SJCRH30 (cell line): Measurements from ENCODE around the gene LASP1NB.
A peak's percentile ranks its signal among the peaks of the same experiment; 100 is the strongest.

ENCODE experiments used
- DNase-seq, 2 experiments: peaks; one replicate each; pipeline ENCODE4 v3.0.0-alpha.2; 2015 to 2020
- H3K27ac ChIP-seq: fragments of 250-450 bp; sonication (Bioruptor Pico); 2 replicates; pipeline ENCODE4 v1.5.1; 2020; ENCODE audit warnings: mild to moderate bottlenecking, moderate library complexity
- H3K27me3 ChIP-seq: fragments of 250-450 bp; sonication (Bioruptor Pico); 2 replicates; pipeline ENCODE4 v1.5.1; 2020; ENCODE audit warnings: mild to moderate bottlenecking, moderate library complexity
- H3K36me3 ChIP-seq: fragments of 250-450 bp; sonication (Bioruptor Pico); 2 replicates; pipeline ENCODE4 v1.5.1; 2020; ENCODE audit warnings: mild to moderate bottlenecking, moderate library complexity
- H3K4me1 ChIP-seq: fragments of 250-450 bp; sonication (Bioruptor Pico); 2 replicates; pipeline ENCODE4 v1.5.1; 2020; ENCODE audit warnings: mild to moderate bottlenecking, moderate library complexity
- H3K4me3 ChIP-seq: fragments of 250-450 bp; sonication (Bioruptor Pico); 2 replicates; pipeline ENCODE4 v1.5.1; 2020; ENCODE audit warnings: mild to moderate bottlenecking, moderate library complexity
- H3K9me3 ChIP-seq: fragments of 250-450 bp; sonication (Bioruptor Pico); replicated peaks from 2 replicates; pipeline ENCODE4 v1.5.1; 2020; ENCODE audit warnings: mild to moderate bottlenecking, moderate library complexity

The LASP1NB gene

DNA sequence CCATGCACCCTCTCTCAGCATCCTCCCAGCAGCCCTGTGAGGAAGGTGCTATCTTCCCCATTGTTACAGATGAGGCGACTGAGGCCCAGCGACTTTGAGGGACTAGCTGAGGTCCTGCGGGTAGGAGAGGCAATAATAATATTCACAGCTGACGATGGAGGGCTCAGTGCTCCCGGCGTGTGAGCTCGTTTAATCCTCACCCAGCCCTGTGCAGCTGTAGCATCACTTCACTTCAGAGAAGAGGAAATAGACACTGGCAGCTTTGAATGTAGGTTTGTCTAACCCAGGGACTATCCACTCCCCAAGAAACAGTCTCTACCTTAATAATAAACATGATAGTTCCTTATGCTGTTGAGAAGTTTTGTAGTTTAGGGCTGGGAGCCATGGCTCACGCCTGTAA is 34.0 kb upstream of the LASP1NB start:
- peaks cover 11% of the 10 kb centered on the region for H3K4me1 ChIP-seq
- no peak overlapping the region for H3K27ac ChIP-seq
- H3K4me3 ChIP-seq: no peak overlapping the region
- DNase-seq: no peak
- H3K9me3 ChIP-seq: no peaks in the 10 kb centered on the region
- H3K36me3 ChIP-seq: peaks cover 5% of the 10 kb centered on the region; the same call in 1 of the 2 replicates
- H3K27me3 ChIP-seq: no peaks in the 10 kb centered on the region

DNA sequence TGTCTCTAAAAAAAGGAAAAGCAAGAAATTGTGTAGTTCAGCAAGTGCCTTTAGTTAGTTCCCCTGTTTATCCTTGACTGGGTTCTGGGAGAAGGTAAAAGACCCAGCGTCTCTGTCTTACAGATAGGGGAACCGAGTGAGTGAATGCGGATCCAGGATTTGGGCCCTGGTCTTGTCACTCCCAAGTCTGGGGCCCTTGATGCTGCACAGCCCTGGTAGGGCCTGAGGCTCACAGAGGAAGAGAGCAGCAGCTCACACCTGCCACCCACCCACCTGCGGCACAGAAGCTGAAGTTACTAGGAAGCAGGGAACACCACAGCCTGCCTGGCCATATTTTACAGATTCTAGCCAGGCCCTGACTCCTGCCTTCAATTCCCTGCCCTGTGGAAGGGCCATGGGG is 33.3 kb upstream of the LASP1NB start:
- H3K36me3 ChIP-seq: peaks cover 5% of the 10 kb centered on the region; the same call in 1 of the 2 replicates
- no peak for DNase-seq
- no peaks in the 10 kb centered on the region for H3K27me3 ChIP-seq
- H3K9me3 ChIP-seq: no peaks in the 10 kb centered on the region
- peaks cover 16% of the 10 kb centered on the region for H3K4me1 ChIP-seq
- H3K27ac ChIP-seq: no peak overlapping the region
- no peak overlapping the region for H3K4me3 ChIP-seq

DNA sequence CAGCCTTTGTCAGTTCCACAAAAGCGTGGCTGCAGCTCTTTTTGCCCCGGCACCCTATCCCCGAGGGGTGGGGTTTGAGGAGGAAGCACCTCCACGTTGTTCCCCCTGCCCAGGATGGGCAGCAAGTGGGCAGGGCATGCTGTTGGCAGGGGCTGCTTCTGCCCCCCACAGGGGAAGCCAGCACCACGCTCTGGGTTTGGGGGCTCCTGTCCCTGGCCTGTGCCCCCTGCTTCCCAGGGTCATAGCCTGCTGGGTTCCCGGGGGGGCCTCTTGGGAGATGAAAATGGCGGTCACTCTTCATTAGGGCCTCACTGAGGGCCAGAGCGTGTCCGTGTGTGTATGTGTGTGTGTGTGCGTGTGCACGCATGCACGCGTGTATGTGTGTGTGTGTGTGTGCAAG is 32.8 kb upstream of the LASP1NB start:
- Histone ChIP-seq H3K4me1 (peaks cover 21% of the 10 kb centered on the region), H3K36me3 (peaks cover 5% of the 10 kb centered on the region; the same call in 1 of the 2 replicates), H3K27ac (no peak overlapping the region), H3K9me3 (no peaks in the 10 kb centered on the region), H3K4me3 (no peak overlapping the region), H3K27me3 (no peaks in the 10 kb centered on the region)
- no peak for DNase-seq

DNA sequence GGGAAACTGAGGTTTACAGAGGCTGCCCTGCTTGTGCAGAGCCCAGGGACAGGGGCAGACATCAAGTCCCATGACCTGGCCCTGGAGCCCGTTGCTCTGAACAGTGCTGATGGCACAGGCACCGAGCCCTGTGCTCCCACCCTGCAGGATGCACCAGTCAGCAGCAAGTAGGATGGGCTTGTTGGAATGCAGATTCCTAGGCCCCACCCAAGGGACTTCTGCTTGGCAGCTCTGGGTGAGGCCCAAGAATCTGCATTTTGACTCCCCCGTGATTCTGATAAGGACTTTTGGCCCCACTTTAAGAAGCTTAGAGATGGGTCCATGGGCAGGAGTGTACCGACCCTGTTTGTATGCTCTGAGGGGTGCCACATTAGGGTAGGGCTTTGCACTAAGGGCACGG is 32.3 kb upstream of the LASP1NB start:
- Histone ChIP-seq H3K4me1 (peaks cover 24% of the 10 kb centered on the region), H3K36me3 (peaks cover 5% of the 10 kb centered on the region; the same call in 1 of the 2 replicates), H3K9me3 (no peaks in the 10 kb centered on the region), H3K27ac (no peak overlapping the region), H3K27me3 (no peaks in the 10 kb centered on the region), H3K4me3 (no peak overlapping the region)
- no peak for DNase-seq

DNA sequence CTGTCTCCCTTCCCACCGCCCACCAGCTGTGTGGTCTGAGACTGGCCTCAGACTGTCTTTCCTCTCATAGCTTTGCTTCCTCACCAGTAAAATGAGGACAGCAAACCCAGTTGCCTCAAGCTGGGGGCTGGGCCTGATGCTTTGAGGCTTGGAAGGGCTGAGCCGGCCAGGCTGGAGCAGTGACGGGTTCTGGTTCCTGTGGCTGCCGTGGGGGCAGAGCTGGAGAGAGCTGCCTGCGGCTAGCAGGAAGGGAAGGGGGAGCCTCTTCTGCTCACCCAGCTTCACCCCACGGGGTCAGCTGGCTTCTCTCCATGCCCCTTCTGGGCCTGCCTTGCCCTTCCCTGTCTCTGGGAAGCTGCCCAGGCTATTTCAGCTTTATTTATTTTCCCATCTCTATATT is 31.8 kb upstream of the LASP1NB start:
- no peaks in the 10 kb centered on the region for H3K27me3 ChIP-seq
- no peaks in the 10 kb centered on the region for H3K9me3 ChIP-seq
- DNase-seq: peak in 1 of 2 experiments; percentile 20
- H3K27ac ChIP-seq: peak overlapping the region; percentile 17; the same call in 1 of the 2 replicates
- H3K4me3 ChIP-seq: no peak overlapping the region
- peaks cover 5% of the 10 kb centered on the region; the same call in 1 of the 2 replicates for H3K36me3 ChIP-seq
- peaks cover 24% of the 10 kb centered on the region for H3K4me1 ChIP-seq

DNA sequence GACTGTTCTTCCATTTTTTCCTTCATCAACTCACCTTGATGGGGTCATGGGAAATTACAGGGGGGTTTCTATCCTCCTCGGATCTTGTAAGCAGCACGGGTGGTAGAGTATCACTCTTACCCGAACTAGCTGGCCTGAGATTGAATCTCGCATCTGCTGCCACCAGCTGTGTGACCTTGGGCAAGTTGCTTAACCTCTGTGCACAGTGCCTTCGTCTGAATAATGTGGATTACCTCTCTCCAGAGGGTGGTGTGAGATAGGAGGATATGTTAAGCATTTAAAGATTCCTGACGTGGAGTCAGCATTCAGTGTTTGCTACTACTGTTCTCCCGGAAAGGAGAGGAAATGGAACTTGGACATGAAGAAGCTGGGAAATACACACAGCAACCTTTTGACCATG is 31.1 kb upstream of the LASP1NB start:
- H3K27ac ChIP-seq: no peak overlapping the region; the same call in 1 of the 2 replicates
- no peaks in the 10 kb centered on the region for H3K27me3 ChIP-seq
- H3K36me3 ChIP-seq: peaks cover 3% of the 10 kb centered on the region; the same call in 1 of the 2 replicates
- H3K4me3 ChIP-seq: no peak overlapping the region
- H3K9me3 ChIP-seq: no peaks in the 10 kb centered on the region
- peaks cover 24% of the 10 kb centered on the region for H3K4me1 ChIP-seq
- DNase-seq: no peak

DNA sequence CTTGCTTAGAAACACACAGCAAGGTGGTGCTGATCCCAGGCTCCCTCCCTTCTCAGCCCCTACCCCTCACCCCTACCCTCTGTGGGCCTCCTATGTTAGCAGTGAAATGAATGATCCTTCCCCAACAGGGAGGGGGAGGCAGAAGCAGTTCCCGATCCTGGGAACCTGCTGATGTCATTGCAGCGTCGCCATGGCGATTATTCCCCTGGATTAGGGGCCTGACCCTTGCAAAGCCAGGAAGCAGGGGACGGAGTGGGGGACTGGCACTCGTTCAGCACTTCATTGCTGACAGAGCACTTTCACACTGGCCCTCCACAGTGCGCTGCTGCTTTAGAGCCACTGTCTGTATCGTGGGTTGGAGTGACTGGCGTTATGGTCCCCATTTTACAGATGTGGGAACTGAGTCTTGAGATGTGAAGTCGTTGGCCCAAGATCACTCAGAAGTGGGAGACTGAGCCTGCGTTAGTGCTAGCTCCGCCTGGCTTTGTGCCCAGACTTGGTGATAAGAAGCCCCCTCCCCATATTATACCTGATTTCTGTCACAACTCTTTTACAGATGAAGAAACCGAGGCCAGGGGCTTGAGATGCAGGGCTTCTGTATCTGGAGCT is 29.0 kb upstream of the LASP1NB start:
- H3K36me3 ChIP-seq: peaks cover 5% of the 10 kb centered on the region; the same call in 1 of the 2 replicates
- no peak overlapping the region for H3K4me3 ChIP-seq
- DNase-seq: peak; percentile 62 to 73
- H3K9me3 ChIP-seq: no peaks in the 10 kb centered on the region
- H3K27me3 ChIP-seq: no peaks in the 10 kb centered on the region
- peak overlapping the region; percentile 53 for H3K27ac ChIP-seq
- peaks cover 24% of the 10 kb centered on the region for H3K4me1 ChIP-seq

DNA sequence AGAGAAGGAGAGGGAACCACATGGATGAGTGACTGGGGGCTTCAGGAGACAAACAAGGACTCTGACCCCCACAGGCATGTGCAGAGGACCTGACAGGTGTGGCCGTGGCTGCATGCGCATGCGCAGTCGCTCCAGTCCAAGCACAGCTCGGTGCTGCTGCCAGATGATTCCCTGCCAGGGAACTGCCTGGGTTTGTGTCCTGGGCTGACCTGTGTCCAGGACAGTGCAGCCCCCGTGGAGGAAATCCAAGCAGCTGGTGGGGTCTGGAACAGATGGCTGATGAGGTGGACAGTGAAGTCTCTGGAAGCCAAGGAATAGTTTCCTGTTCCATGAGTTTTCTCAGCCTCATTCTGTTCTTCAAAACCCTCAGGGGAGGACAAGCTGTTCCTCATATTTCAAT is 28.2 kb upstream of the LASP1NB start:
- Histone ChIP-seq H3K36me3 (peaks cover 5% of the 10 kb centered on the region; the same call in 1 of the 2 replicates), H3K27ac (peak overlapping the region; percentile 53), H3K9me3 (no peaks in the 10 kb centered on the region), H3K27me3 (no peaks in the 10 kb centered on the region), H3K4me3 (no peak overlapping the region), H3K4me1 (peaks cover 24% of the 10 kb centered on the region)
- peak; percentile 53 to 57 for DNase-seq

DNA sequence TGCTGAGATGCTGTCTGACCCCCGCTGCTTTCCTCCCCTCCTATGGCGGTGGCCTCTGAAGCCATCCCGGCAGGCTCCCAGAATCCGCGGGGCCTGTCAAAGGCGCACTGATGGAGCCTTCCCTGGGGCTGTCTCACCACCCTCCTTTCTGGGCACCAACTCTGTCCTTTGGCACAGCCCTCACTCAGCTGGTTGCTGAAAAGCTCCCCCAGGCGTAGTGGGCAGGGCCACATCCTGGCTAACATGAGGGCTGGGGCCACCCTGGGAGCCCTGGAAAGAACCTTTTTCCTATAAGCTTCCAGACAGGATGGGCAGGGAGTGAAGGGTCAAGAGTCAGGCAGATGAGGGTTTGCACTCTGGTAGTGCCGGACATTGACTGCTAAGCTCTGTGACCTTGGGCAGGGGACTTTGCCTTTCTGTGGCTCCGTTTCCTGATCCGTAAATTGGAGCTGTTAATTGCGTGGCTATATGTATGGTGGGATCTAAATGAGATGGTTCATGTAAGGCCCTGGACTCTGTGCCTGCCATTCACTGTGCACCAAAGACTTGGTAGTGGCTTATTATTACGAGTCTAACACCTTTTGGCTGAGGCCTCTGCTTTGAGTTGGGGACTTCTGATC is 27.6 kb upstream of the LASP1NB start:
- peaks cover 3% of the 10 kb centered on the region; the same call in 1 of the 2 replicates for H3K36me3 ChIP-seq
- H3K27me3 ChIP-seq: no peaks in the 10 kb centered on the region
- no peak for DNase-seq
- H3K9me3 ChIP-seq: no peaks in the 10 kb centered on the region
- peak overlapping the region; percentile 53 for H3K27ac ChIP-seq
- peaks cover 24% of the 10 kb centered on the region for H3K4me1 ChIP-seq
- H3K4me3 ChIP-seq: no peak overlapping the region

DNA sequence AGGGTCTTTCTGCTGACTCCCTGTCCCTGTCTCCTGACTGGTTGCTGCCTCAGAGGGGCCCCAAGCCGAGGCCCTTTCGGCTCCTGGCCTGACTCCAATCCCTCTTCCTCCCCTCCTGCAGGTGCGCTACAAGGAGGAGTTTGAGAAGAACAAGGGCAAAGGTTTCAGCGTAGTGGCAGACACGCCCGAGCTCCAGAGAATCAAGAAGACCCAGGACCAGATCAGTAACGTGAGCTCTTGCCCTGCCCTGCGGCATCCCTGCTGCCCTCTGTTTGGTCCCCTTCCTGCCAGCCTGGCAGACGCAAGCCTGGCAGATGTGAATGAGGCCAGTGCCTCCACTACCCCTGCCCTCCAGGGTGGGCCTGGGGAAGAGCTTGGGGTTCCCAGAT is 27.1 kb upstream of the LASP1NB start:
- Histone ChIP-seq H3K9me3 (no peaks in the 10 kb centered on the region), H3K4me1 (peaks cover 24% of the 10 kb centered on the region), H3K27me3 (no peaks in the 10 kb centered on the region), H3K36me3 (peaks cover 3% of the 10 kb centered on the region; the same call in 1 of the 2 replicates), H3K4me3 (no peak overlapping the region), H3K27ac (no peak overlapping the region)
- no peak for DNase-seq

DNA sequence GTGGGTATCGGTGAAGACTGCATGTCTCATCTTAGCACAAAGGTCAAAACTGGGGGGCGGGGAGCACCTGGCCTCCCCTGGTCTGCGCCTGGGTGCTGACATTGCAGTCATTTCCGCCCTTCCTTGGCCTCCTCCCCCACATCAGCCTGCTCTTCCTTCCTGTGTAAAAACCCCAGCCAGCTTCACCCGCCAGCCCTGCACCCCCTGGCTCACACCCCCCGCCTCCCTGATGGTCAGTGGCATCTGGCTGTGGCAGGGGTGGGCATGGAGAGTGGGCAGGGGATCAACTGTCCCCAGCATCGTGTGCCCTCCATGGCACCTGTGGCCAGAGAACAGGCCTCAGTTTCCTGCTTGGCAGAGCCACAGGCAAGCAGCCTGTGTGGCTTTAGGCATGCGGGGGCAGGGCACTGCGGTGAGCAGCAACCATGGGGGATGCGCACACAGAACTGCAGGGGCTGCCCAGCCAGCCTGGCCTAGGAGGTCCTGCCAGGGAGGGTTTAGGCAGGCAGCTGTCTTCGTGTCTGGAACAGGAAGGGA is 26.5 kb upstream of the LASP1NB start:
- Histone ChIP-seq H3K4me1 (peaks cover 24% of the 10 kb centered on the region), H3K9me3 (no peaks in the 10 kb centered on the region), H3K27ac (no peak overlapping the region), H3K27me3 (no peaks in the 10 kb centered on the region), H3K36me3 (peaks cover 9% of the 10 kb centered on the region), H3K4me3 (no peak overlapping the region)
- no peak for DNase-seq

DNA sequence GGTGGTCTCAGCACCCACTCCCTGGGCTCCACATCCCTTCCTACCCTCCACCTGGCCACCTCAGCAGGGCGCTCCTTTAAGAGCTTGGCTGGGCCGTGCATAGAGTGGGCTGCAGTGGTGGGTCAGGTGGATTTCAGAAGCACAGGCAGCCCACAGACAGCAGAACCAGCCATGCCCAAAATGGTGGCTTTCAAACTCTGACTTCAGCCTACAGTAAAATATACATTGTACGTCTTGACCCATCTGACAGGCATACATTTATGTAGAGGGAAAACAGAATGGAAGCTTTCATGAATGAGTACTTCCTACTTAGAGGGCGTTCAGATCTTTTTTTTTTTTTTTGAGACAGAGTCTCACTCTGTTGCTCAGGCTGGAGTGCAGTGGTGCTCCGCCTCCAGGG is 26.0 kb upstream of the LASP1NB start:
- Histone ChIP-seq H3K4me3 (no peak overlapping the region), H3K27me3 (no peaks in the 10 kb centered on the region), H3K27ac (no peak overlapping the region), H3K9me3 (no peaks in the 10 kb centered on the region), H3K36me3 (peaks cover 11% of the 10 kb centered on the region), H3K4me1 (peaks cover 19% of the 10 kb centered on the region)
- no peak for DNase-seq

DNA sequence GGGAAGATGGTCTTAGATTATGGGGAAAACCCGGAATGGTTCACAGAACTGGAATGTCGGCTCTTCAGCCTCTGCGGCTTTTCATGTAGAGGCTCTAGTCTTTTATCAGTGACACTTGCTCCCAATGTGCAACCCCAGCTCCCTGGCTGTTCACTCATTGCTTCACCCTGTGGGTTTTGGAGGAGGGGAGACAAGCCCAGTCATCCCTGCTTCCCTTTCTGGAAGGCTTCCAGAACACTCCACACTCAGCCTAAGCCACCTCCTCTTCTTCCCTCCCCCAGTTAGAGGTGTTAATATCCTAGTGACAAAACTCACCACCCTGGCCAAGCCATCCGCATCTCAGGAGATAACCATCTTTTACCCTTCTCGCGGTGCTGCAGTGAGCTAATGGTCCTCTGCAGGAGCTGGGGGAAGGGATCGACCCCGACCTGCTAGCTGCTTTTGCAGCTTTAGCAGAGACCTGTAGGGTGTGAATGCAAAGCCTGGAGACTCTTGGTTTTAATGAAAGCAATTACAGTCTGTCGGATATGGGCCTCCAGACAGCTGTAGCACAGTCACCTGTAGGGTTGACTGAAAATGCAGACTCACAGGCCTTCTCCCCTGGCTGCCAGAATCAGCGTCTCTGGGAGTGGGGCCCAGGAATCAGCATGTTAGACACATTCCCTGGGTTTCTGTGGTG is 24.3 kb upstream of the LASP1NB start:
- Histone ChIP-seq H3K4me3 (no peak overlapping the region), H3K27me3 (no peaks in the 10 kb centered on the region), H3K27ac (no peak overlapping the region), H3K9me3 (no peaks in the 10 kb centered on the region), H3K36me3 (peaks cover 17% of the 10 kb centered on the region), H3K4me1 (peaks cover 18% of the 10 kb centered on the region)
- no peak for DNase-seq

DNA sequence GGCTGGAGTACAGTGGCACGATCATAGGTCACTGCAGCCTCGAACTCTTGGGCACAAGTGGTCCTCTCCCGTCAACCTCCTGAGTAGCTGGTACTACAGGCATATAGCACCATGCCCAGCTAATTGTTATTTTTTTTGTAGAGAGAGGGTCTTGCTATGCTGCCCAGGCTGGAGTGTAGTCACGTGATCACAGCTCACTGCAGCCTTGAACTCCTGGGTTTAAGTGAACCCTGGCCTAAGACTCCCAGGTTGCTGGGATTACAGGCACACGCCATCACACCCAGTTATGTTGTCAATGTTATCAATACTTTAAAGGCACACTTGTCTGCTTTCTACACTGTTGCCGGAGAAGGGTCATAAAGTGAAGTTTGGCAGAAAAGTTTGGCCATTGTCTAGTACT is 22.0 kb upstream of the LASP1NB start:
- peaks cover 17% of the 10 kb centered on the region for H3K36me3 ChIP-seq

DNA sequence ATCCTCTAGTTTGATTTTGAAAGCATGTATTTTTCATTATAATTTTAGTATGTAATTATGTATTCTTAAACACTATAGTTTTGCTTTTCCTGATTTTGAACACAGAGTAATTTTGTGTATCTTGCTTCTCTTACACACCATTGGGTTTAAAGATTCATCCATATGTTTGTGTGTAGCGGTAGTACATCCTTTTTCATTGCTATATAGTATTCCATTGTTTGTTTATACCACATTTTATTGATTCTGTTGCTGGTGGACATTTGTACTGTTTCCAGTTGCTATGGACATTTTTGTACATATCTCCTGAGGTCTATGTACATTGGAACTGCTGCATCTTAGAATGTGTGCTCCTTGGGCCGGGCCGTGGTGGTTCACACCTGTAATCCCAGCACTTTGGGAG is 20.5 kb upstream of the LASP1NB start:
- H3K27ac ChIP-seq: no peak overlapping the region
- no peaks in the 10 kb centered on the region for H3K9me3 ChIP-seq
- no peaks in the 10 kb centered on the region for H3K27me3 ChIP-seq
- no peak overlapping the region for H3K4me3 ChIP-seq
- peaks cover 15% of the 10 kb centered on the region for H3K36me3 ChIP-seq
- H3K4me1 ChIP-seq: no peaks in the 10 kb centered on the region
- no peak for DNase-seq

More for the DNA sequence above, 22.0 kb upstream of the LASP1NB start:
- no peak for DNase-seq
- no peak overlapping the region for H3K27ac ChIP-seq
- no peaks in the 10 kb centered on the region for H3K4me1 ChIP-seq
- no peak overlapping the region for H3K4me3 ChIP-seq
- no peaks in the 10 kb centered on the region for H3K27me3 ChIP-seq
- H3K9me3 ChIP-seq: no peaks in the 10 kb centered on the region
